A549 (cell line): ENCODE measurements around the gene PLCB4.

Source experiments
- POLR2A ChIP-seq: IDR thresholded peaks from 2 replicates; pipeline ENCODE4 v1.6.1; 2012; ENCODE audit warnings: mild to moderate bottlenecking, low read length
- RCOR1 ChIP-seq: fragments of 150-350 bp; IDR thresholded peaks from 2 replicates; pipeline ENCODE4 v1.6.1; 2014; ENCODE audit warnings: antibody characterized with exemption, low read length, low read depth

DNA sequence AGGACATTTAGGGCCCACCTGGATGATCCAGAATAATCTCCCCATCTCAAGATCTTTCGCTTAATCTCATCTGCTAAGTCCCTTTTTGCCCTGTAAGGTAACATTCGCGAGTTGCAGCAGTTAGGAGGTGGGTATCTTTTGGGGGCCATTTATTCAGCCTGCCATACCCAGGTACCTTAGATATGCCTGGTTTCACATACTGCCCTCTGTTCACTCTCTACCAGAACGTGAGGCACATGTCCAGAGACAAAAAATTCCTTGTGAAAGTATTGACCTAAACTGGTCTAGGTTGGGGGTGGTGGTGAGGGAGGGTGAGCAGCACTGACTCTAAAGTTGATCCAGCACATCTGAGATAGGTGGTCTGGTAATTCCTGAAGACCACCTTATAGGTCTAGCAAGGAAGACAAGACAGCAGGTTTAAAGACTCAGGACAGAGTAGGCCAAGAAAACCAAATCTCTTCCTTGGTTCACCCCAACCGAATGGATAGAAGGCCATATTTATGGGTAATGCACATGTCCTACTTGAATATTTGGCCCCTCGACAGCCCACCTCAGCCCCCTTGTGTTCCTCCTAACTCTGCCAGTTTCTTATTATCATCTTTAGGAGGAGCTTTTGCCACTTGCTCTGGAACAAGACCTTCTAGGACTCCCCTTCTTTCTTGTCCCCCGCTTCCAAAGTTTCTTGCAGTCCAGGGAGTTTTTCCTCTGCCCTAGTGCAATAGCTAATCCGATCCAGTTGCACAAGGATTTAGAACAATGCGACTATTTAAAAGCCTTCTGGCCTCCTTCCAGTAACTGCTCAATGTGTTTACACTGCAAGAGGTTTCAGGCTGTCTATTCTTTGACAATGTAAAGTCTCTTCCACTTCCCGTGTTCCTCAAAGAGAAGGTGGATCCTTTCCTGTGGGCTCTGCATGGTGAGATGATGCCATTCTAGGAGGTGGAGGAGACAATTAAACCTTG, 232.5 kb downstream of the PLCB4 start:
- TF ChIP-seq POLR2A (no peak), RCOR1 (no peak)
